Inferior parietal cortex (tissue), 1 donor: ENCODE measurements around the gene PAF1.
A peak's percentile ranks its signal among the peaks of the same experiment; 100 is the strongest.

Experiments
- DNase-seq: peaks from one replicate; pipeline ENCODE4 v3.0.0-alpha.2; 2016; ENCODE audit errors: extremely low spot score

The PAF1 gene

DNA sequence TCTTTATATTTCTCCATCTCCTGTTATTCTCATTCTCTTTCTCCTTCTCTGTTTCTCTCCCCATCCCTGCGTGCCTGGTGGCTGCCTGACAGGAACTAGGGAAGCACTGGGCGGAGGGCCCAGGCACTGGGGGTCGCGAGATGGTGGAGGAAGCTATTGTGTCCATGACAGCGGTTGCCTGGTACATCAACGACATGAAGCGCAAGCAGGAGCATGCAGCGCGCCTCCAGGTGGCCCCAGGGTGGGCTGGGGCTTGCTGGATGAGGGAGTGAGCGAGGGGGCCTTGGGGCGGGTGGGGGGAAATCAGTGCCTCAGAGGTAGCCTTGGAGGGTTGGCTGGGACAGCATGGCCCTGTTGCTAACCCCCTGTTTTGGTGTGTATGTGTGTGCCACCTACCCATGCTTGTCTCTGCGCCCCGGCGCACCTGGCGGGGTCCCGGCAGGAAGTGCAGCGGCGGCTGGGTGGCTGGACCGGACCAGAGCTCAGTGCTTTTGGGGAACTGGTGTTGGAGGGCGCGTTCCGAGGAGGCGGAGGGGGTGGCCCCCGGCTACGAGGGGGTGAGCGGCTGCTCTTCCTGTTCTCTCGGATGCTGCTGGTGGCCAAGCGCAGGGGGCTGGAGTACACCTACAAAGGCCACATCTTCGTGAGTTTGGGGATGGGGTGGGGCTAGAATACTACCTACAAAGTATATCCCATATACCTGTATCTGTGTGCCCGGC, 26.7 kb upstream of the PAF1 start:
- DNase-seq: no peak

DNA sequence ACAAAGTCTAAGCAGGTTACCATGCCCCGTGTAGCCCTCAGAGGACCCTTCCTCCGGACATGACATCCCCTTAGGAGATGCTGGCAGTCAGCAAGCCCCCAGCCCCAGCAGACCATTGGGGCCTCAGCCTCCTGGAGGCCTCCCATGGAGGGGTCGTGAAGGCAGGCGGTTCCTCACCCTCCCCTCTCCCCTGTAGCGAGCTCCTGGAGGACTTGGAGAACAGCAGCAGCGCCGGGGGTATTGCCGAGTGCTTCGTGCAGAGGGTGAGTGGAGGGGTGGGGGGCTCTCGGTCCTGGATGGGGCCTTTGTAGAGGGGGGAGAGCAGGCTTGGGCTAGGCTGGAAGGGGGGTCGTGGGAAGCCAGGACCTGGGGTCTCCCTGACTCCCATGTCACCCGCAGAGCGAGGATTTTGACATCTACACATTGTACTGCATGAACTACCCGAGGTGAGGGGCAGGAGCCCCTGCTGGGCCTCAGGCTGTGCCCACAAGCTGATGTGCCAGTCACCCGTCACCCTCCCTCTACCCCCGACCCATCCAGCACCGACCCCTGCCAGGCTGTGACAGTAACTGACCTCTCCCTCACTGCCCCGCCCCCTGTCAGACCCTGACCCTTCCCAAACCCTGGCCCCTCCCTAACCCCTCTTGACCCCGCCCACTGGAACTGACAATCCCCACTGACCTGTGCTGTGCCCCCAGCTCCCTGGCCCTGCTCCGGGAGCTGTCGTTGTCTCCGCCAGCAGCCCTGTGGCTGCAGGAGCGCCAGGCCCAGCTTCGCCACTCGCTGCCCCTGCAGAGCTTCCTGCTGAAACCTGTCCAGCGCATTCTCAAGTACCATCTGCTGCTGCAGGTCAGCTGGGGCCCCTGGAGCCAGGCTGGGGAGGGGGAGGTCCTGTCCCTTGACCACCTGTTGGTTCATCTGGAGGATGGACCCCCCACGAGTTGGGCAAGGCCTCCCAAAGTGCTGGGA, 25.5 kb upstream of the PAF1 start:
- DNase-seq: no peak

DNA sequence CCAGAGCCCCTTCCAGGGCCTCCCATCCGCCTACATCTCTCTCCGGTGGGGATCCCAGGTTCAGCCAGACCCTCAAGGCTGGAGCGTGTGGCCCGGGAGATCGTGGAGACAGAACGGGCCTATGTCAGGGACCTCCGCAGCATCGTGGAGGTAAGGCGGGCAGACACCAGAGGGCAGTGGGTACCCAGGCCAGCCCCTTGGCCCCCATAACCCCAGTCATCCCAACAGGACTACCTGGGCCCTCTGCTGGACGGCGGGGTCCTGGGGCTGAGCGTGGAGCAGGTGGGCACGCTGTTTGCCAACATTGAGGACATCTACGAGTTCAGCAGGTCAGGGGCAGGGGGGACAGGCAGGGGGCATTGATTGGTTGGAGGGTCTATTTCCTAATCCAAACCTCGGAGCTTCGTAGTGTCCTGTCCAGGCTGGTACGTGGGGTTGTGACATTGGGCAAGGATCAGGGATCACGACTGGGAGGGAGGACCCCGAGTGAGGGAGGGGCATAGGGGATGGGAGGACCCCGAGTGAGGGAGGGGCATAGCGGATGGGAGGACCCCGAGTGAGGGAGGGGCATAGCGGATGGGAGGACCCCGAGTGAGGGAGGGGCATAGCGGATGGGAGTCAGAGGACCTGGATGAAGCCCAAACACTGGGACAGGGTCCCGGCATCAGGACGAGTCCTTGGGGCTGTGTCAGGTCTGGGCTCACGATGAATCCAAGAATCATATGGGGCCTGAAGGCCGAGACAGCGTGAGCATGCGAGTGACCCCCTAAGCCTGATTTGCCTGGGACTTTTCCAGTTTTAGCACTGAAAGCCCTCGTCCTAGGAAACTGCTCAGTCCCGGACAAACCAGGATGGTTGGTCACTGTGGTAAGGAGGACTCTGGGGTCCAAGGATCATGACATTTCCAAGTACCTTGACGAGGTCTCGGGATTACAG, 24.5 kb upstream of the PAF1 start:
- DNase-seq: no peak

DNA sequence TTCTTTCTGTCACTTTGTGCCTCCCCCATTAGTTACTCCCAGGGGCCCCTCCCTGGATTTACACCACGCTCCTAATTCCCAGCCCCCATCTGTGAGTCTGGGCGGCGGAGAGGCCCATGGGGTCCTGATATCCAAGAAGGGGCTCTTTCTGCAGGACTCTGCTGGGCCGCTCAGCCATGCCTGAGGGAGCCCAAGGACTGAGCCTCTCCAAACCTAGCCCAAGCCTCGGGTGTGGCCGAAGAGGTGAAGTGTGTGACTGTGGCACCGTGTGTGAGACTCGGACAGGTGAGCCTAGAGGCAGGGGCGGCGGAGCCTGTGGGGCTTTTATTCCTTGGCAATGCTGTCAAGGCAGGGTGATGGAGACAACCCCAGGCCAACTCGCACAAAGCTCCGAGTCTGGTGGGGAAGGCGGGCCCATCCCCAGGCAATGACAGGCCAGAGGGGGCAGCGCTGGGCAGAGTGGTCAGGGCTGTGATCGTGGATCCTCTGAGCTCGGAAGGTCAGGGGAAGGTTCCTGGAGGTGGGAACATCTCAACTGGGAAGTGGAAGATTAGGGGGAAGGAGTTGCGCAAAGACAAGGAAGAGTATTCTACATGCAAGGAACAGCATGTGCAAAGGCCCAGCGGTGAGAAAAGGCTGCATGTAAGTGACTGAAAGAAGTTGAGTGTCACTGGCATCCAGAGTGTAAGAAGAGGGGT, 23.2 kb upstream of the PAF1 start:
- DNase-seq: no peak

DNA sequence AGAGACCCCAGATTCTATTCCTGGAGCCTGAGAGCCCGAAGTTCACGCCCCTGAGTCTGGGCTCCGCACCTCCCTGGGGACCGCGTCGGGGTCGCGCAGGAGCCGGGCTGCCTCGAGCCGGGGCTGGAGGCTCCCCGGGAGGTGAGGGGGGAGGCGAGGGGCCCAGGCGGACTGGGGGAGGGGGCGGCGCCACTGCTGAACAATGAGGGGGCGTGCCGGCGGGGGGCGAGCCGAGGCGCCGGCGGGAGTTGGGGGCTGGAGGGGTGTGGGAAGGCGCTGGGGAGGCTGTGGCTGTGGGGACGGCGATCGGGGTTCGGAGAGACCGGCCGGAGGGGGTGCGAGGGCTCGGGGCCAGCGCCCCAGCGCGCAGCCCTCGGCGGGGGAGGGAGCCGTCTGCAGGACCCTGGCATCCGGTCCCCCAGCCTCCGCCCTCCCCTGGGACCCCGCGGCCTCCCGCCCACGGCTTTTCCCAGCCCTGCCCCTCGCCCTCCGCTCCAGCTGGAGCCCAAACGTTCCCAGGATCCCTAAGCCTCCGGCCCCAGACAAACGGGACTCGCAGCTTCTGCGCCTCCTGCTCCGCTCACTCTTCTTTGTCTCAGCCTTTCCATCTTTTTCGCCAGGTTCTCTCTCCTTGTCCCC, 22.5 kb upstream of the PAF1 start:
- no peak for DNase-seq

DNA sequence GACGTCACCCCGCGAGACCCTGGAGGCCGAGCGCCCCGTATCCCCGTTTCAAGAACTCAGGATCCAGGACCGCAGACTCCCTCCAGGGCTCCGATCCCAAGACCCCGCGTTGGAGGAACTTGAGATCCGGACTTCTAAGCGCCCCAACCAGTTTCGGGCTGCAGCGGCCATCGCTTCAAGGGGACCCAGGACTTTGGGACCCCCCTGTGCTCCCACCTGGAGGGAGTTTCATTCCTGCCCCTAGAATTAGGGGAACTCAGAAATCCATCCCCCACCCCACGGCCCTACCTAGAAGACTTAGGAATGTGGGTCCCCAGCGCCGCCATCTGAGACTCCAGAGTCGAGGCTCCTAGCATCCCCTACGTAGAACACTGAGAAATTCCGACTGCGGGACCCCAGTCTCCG, 22.0 kb upstream of the PAF1 start:
- no peak for DNase-seq

DNA sequence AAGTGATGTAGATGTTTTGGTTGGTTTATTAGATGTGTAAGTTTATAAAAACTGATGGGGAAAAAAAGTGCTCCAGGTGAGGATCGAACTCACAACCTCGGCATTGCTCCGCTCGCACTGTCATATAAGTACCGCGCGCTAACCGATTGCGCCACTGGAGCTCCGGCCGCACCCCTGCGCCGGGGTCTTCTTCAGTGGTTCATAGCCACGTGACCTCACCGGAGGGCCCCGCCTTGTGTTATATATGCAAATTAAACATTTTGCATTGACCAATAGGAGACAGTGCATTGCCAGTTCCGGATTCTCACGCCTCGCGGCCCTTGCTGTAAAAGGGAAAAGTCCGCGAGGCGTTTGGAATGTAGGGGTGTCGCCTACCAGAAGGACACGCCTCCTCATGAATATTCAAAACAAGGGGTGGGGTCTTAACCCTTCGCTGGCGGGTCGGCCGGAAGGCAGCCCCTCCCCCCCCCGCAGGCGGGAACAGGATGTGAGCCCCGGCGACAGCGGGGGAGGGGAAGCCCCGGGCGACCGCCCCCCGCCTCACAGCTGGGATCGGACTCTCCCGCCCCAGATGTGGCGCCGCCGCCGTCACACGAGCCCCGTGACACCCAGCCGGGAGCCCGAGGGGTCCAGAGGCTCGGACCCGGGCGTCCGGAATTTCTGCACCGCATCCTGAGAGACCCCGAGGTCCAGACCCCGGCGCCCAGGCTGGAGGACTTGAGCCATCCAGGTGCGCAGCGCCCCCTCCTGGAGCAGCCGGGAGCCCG, 21.4 kb upstream of the PAF1 start, which contains the start of gene PLEKHG2:
PLEKHG2 (plus strand) TSS at position 570 of the 767 bp plus-strand sequence. CDS start 1,418 bp downstream, outside the sequence.
- peak; percentile 98 for DNase-seq

DNA sequence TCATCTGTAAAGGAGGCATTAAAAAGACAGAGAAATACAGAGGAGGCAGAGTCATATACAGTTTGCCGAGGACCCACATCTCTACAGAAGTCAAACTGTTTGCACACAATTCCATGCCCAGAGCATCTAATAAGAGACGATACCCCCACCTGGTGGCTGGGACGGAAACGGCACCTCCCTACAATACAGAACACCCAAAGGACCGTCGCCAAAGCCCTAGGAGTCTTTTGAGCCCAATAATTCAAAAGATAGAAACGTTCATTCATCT, 20.9 kb upstream of the PAF1 start:
- peak; percentile 91 for DNase-seq

DNA sequence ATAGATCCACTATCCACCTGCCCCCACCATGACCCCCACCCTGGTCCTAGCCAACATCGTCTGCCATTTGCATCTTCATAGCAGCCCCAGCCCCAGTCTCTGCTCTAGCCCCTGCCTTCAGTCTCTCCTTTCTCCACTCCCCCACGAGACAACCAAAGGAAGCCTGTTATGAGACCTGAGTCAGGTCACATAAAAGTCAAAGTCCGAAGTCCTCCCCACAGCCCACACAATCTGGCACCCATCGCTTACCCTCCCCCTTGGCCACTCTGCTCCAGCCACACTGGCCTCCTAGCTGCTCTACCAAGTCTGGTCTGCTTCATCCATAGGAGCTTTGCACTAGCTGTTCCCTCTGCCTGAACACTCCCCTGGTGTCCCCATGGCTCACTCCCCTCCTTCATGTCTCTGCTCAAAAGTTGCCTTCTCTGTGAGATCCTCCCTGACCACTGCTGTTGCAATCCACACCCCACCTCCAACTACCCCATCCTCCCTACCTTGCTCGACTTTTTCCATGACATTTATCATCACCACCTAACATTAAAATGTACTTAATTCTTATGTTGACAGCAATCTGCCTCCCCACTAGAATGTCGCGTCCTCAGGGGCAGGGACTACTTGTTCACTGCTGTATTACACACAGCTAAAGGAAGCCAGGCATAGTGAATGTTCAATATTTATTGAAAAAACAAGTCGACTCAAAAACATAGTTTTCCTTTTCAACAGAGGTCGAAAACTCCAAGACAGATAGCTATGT, 20.4 kb upstream of the PAF1 start:
- DNase-seq: no peak

DNA sequence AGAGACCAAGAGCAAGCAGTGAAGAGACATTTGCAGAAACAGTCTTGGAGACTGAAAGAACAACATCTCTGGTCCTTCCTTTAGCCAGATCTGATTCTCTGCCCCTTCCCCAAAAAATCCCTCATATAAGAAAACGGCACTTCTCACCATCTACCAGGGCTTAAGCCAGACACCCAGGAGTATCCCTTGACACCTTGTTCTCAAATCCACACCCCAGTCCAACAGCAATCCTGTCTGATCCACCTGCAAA, 19.9 kb upstream of the PAF1 start:
- no peak for DNase-seq

DNA sequence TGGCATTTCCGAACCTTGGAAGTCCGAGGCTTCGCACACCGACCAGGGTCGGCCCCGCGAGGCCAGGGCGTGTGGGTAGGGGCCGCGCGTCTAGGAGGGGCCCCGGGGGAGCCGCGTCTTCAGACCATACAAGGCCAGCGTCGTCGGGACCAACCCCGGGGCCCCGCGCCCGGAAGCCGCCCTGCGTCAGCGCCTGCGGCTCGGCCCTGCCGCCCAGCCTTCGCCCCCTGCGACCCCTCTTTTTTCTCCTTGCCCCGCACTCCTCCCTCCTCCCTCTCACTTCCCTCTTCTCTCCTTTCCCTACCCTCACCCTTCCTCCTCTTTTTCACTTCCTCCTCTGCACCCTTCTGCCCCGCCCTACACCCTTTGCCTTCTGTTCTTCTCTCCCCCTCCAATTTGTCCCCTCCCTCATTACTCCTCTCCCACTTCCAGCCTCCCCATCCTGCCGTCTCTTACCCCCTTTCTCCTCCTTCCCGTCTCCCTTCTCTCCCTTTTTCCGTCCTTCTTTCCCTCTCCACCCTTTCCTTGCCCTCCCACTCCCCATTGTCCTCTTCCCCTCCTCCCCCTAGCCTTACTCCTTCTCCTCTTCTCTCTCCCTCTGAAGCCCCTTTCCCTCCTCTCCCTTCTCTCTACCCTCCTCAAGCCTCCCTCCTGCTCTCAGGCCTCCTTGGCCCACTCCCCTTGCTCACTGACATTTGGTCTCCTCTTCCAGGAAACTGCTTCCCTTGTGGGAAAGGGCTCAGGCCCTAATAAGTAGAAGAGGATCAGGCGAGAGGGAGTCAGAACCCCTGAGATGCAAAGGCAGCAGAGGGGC, 19.3 kb upstream of the PAF1 start:
- no peak for DNase-seq

DNA sequence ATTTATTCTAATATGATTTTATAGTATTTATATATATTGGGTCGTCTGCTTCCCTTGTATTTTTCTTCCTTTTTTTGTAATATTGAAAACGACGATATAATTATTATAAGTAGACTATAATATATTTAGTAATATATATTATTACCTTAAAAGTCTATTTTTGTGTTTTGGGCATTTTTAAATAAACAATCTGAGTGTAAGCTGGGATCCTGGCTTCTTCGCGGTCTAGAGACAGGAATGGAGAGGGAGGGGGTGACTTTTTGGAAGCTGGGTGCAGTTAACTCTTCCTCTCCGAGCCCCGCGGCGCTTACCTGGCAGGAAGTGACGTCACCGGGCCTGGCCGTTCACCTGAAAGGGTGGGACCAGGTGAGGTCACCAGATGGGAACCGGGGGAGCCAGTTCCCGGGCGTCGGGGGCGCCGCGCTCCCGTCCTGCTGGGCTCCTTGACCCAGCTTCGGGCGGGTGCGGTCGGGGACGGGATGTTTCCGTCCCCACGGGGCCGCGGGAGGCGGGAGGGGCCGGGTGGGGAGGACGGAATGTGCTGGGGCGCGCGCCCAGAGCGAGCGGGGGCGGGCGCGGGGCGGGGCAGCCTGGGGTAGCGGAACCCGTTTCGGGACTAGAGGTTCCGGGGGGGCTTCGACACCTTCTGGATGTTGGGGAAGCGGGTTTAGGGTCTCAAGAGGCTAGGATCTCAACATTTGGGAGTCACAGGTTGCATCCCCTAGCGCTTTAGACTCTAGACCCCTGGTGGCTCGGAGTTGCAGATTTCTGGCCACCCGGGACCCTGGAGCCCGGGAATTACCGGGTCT, 18.5 kb upstream of the PAF1 start:
- no peak for DNase-seq

DNA sequence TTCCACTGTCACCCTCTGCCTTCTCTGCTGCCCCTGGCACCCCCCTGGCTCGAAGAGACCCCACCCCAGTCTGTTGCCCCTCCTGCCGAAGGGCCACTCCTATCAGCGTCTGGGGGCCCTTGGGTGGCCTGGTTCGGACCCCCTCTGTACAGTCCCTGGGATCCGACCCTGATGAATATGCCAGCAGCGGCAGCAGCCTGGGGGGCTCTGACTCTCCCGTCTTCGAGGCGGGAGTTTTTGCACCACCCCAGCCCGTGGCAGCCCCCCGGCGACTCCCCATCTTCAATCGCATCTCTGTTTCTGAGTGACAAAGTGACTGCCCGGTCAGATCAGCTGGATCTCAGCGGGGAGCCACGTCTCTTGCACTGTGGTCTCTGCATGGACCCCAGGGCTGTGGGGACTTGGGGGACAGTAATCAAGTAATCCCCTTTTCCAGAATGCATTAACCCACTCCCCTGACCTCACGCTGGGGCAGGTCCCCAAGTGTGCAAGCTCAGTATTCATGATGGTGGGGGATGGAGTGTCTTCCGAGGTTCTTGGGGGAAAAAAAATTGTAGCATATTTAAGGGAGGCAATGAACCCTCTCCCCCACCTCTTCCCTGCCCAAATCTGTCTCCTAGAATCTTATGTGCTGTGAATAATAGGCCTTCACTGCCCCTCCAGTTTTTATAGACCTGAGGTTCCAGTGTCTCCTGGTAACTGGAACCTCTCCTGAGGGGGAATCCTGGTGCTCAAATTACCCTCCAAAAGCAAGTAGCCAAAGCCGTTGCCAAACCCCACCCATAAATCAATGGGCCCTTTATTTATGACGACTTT, 17.7 kb upstream of the PAF1 start:
- no peak for DNase-seq

DNA sequence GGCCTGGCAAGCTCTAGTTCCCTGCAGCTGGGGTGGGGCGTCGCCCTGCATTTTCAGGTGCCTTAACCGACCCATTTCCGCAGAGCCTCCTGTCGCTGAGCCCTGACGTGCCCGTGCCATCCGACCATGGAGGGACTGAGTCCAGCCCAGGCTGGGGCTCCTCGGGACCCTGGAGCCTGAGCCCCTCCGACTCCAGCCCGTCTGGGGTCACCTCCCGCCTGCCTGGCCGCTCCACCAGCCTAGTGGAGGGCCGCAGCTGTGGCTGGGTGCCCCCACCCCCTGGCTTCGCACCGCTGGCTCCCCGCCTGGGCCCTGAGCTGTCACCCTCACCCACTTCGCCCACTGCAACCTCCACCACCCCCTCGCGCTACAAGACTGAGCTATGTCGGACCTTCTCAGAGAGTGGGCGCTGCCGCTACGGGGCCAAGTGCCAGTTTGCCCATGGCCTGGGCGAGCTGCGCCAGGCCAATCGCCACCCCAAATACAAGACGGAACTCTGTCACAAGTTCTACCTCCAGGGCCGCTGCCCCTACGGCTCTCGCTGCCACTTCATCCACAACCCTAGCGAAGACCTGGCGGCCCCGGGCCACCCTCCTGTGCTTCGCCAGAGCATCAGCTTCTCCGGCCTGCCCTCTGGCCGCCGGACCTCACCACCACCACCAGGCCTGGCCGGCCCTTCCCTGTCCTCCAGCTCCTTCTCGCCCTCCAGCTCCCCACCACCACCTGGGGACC, 16.9 kb upstream of the PAF1 start:
- no peak for DNase-seq

DNA sequence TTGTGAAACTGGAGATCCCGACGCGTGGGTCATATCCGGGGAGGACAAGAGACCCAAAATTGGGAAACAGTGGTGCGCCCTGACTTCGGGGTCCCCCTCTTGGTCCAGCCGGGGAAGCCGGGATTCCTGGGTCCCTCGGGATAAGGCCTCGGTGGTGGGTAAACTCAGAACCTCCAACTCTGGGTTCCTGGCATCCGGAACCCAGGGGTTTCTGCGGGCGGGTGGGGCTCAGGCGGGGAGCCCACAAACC, 16.4 kb upstream of the PAF1 start:
- DNase-seq: no peak

DNA sequence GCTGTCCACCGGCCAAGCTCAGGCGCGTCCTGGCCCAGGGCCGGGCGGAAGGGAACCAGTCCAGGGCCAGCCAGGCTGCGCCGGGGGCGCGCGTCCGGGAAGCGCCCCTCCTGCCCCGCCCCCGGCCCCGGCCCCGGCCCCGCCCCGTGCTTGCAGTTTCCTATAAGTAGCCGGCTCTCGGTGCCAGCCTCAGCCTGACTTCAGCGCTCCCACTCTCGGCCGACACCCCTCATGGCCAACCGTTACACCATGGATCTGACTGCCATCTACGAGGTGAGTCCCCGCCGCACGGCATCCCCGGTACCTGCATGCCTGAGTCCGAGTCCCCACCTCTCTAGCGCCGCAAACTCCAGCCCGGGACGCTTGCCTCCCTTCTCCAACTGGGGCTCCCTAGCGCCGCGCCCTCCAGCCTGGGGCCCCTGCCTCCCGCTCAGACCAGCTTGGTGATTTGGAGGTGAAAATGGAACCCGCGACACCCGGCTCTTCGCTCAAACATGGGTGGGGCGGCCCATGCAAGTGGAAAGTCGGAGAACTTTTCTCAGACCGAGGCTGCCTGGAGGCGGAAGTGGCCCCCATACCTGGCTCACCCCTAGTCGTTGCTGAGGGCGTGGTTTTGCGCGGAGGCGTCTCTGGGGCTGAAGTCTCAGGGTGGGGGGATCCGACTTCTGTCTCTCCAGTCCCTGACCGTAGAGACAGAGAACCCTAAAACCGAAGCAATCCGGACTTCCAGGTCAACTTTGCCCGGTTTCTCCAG, 15.9 kb upstream of the PAF1 start, which contains the start of gene ZFP36:
ZFP36 (plus strand) TSS at position 192 of the 754 bp plus-strand sequence; CDS start at position 250, 58 bp downstream.
- DNase-seq: peak; percentile 53
